Left cardiac atrium (tissue), 4 donors: ENCODE data around the gene PRCD. TPM values are rescaled to one million over a fixed set of nuclear protein-coding genes. Genes with fewer than 3 reads are reported as not detected.
"Not testable (repeated sequence)": the region's sequence is repeated elsewhere in the genome, so short reads cannot be mapped to it uniquely, and the experiment has no call there.

Experiments
- ATAC-seq, 2 donors: fragments of 200-7000 bp; cut with Tn5 transposase; one replicate each; pipeline ENCODE4 v1.9.1; 2020; ENCODE audit warnings: mild to moderate bottlenecking in 2 of 2, moderate library complexity in 2 of 2
- DNase-seq: peaks from one replicate; pipeline ENCODE4 v3.0.0-alpha.2; 2020
- intact Hi-C, 2 donors: fragments of 100-400 bp; cut with DNase I; formaldehyde crosslinking; loops; one replicate each; pipeline versions ENCODE4 v1.14.1 to v1.15.1; 2022 to 2023
- total RNA-seq, 2 donors: library from RNA; stranded (reverse); fragmentation: NEBNext Ultra II Directional; extraction: Animal tissue kit (Norgen Biotek cat#: 25700); gene quantifications; one replicate each; pipeline ENCODE4 v1.2.1, GENCODE V29; 2021
- donor health status: DM: no; HTN: yes; CAD: no.
- donor health status: DM: no; HTN: yes; CAD: no; lungs with severe emphysema.
- donor health status: DM: yes; HTN: yes; CAD: no.
- donor health status: Dilated cardiomyopathy.

Gene PRCD
- total RNA-seq, 2 donors from 2014 or later, result 5.5 to 7.7 TPM

GRCh38 chr17:76547642-76548202, 7.9 kb downstream of the PRCD start:
- intact Hi-C loops, result loop anchor here in 1 of 2 donors (1.0 kb wide), 1 partner anchor 25 kb away; no protein-coding TSS in a partner anchor
- no peak for ATAC-seq

DNA sequence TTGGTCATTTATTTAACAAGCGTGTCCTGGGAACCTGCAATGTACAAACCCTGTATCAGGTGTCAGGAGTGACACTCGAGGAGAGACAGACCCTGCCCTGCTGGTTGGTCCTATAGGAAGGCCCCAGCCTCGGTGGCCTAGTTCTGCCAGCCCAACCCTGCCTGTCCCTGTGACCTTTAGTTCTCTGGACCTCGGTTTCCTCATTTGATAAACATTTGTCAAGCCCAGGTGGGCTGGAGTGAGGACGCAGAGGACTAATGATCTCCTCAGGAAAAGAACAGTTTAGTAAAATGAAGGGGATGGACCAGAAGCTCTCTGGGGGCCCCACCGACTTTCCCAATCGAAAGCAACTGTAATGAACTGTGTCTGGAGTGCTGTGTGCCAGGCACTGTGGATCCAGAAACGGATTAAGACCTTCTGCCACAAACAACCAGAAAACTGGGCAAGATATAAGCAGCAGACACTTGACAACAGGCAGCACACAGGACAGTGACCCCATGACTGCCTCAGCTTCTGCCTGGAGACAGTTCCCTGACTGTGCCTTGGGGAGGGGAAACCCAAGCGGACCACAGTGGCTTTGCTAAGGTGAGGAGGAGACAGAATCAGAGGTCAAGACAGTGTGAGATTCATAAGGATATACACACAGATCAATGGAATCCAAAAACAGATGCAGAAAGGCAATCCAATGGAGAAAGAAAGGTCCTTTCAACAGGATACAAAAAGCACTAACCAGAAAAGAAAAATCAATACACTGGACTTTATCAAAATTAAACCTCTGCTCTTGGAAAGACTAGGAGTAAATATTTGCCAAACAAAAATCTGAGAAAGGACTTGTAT, 8.8 kb downstream of the PRCD start:
- ATAC-seq, result no peak

More at GRCh38 chr17:76547642-76548202, 7.9 kb downstream of the PRCD start:
- DNase-seq, result no peak

GRCh38 chr17:76549215-76549518, 9.3 kb downstream of the PRCD start:
- intact Hi-C loops, result no loop called here
- DNase-seq, result no peak
- no peak for ATAC-seq

More for the DNA sequence above, 8.8 kb downstream of the PRCD start:
- no peak for DNase-seq
- intact Hi-C loops, result no loop called here

- DNase-seq (no peak), ATAC-seq (no peak)
- intact Hi-C loops, result no loop called here
These were observed 9.7 kb downstream of the PRCD start for GRCh38 chr17:76549539-76549938.

GRCh38 chr17:76550712-76551615, 11.1 kb downstream of the PRCD start:
- intact Hi-C loops, result loop anchor here in 1 of 2 donors (10.0 kb wide), 1 partner anchor 164 kb away; the partner anchor contains the start of gene MXRA7
- no peak for ATAC-seq
- no peak for DNase-seq

- intact Hi-C loops, result loop anchor here in 1 of 2 donors (10.0 kb wide), 1 partner anchor 163 kb away; the partner anchor contains the start of gene MXRA7
- DNase-seq (no peak), ATAC-seq (no peak)
These were observed 11.8 kb downstream of the PRCD start for GRCh38 chr17:76551685-76552084.

GRCh38 chr17:76553178-76553908, 13.5 kb downstream of the PRCD start:
- intact Hi-C loops, result loop anchor here in 1 of 2 donors (10.0 kb wide), 1 partner anchor 161 kb away; the partner anchor contains the start of gene MXRA7
- ATAC-seq (no peak), DNase-seq (no peak)

DNA sequence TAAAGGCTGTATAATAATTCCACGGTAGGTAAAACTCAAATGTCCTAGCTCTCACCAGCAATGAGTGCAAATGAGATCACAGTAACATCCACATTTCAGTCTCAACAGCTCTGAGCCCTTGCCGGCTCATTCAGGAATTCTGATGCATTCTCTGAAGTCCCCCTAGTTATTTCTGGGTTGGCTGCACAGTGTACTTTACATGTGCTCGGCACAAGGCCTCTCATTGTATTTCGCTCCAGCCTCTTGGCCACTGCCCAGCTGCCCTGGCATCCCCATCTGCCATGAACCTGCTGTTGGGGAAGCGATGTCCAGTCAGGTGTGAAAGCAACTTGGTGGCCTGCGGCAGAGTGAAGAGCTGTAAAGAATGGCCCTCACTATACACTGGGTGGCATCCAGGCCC, 14.3 kb downstream of the PRCD start:
- no peak for DNase-seq
- intact Hi-C loops, result loop anchor here in 1 of 2 donors (10.0 kb wide), 1 partner anchor 161 kb away; the partner anchor contains the start of gene MXRA7
- ATAC-seq, result no peak

- DNase-seq, result no peak
- ATAC-seq, result peak; percentile 23 to 31
- intact Hi-C loops, result loop anchor here in 1 of 2 donors (10.0 kb wide), 1 partner anchor 158 kb away; the partner anchor contains the start of gene MXRA7
These were observed 17.0 kb downstream of the PRCD start for GRCh38 chr17:76556765-76557367.

DNA sequence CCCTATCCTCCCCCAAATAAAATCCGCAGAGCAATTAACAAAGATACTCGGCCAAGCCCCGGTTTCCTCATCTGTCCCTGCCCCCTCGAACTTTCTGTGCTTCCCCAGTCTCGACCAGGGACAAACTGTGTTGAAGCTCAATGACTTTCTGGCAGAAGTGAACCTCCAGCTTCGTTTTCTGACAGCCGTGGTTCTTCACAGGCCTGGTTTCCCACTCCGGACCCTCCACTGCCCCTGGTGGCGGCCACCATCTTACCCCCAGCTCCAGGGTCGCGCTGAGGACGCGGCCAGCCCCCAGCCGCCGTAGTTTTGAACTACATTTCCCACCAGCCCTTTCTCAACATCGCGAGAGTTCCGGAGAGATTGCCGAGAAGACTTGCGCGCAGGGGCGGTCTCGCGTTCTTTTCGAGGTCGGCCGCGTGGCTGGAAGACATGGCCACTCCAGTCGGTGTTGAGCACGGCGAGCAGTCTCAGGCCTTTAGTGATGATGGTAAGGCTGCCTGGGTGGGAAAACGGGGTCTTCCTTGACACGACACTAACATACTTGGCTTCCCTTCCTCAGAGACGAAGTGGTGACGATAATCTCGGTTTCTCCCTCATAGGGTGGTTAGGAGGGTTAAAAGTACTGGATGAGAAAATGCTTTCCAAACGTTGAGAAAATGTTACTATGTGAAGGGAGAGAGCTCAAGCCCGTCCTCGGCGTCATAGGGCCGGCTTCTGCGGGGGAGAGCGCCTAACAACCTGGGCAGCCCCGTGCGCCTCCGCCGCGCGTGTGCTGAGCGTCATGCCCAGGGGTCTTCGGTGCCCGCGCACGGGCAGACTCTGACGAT, 17.7 kb downstream of the PRCD start:
- ATAC-seq, result peak; percentile 93 to 94
- intact Hi-C loops, result loop anchor here in 1 of 2 donors (10.0 kb wide), 1 partner anchor 157 kb away; the partner anchor contains the start of gene MXRA7
- DNase-seq, result peak; percentile 96

DNA sequence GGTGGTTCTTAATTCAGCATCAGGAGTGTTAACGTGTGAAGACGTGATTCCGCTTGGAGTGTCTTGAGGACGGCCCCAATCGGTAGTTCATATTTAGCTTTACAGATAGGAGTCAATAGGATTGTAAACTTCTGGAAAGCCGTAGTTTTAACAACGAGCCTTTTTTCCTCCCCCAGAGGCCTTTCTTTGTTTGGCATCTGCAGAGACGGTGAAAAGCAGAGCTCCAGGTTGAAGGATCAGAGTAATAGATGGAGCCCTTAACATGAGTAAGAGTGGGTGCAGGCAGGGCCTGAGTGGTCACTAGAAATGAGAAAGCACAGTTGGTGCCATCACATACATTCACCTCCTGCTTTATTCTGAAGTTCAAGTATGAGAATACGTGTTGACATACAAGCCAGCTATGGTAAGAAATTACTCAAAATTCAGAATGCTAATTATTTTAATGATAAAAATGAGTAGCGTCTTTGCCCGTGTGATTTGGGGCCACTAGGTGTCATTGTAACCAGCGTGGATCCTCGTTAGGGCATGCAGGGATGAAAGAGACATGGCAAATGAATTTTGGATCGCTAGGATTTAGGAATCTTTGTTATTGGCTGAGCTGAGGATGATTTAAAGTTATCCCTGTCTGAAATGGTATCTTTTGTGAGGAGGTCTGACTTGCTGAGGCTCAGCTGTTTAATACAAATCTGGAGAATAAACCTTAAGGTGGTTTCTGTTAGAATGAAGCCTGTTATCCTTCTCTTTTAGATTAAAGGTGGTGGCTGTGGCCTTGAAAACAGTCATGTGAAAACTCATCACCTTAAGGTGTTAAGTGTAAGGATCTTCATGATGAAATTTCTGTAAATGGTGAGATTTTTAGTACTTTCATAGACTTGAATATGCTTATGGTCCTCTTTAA, 18.6 kb downstream of the PRCD start:
- peak; percentile 20 to 24 for ATAC-seq
- DNase-seq, result no peak
- intact Hi-C loops, result loop anchor here in 1 of 2 donors (10.0 kb wide), 1 partner anchor 156 kb away; the partner anchor contains the start of gene MXRA7

DNA sequence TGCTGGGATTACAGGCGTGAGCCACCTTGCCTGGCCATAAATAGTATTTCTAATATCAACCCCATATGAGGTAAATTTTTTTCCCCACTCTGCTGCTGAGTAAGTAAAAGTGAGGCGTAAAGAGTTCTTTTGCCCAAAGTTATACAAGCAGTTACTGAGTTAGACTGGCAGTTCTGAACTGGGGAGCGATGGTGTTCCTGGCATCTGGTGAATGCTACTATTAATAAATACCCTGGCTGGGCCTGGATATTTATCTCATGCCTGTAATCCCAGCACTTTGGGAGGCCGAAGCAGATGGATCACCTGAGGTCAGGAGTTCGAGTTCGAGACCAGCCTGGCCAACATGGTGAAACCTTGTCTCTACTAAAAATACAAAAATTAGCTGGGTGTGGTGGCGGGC, 19.6 kb downstream of the PRCD start:
- ATAC-seq, DNase-seq: not testable (repeated sequence)
- intact Hi-C loops, result loop anchor here in 1 of 2 donors (10.0 kb wide), 1 partner anchor 155 kb away; the partner anchor contains the start of gene MXRA7

- intact Hi-C loops, result loop anchor here in 1 of 2 donors (10.0 kb wide), 1 partner anchor 65 kb away; no protein-coding TSS in a partner anchor
- ATAC-seq (no peak), DNase-seq (no peak)
These were observed 20.4 kb downstream of the PRCD start for GRCh38 chr17:76560036-76560876.

GRCh38 chr17:76560877-76561221, 21.0 kb downstream of the PRCD start:
- no peak for ATAC-seq
- intact Hi-C loops, result loop anchor here in 1 of 2 donors (10.0 kb wide), 1 partner anchor 64 kb away; no protein-coding TSS in a partner anchor
- no peak for DNase-seq

- DNase-seq, result no peak
- intact Hi-C loops, result loop anchor here in 1 of 2 donors (10.0 kb wide), 1 partner anchor 63 kb away; no protein-coding TSS in a partner anchor
- no peak for ATAC-seq
These were observed 21.5 kb downstream of the PRCD start for GRCh38 chr17:76561332-76561731.
